ENCODE results near the gene FBXW12. TPM values are rescaled to one million over a fixed set of nuclear protein-coding genes. Genes with fewer than 3 reads are reported as not detected.

The FBXW12 gene
- total and polyA plus RNA-seq, 2 experiments from 2014 or later, result not detected

DNA sequence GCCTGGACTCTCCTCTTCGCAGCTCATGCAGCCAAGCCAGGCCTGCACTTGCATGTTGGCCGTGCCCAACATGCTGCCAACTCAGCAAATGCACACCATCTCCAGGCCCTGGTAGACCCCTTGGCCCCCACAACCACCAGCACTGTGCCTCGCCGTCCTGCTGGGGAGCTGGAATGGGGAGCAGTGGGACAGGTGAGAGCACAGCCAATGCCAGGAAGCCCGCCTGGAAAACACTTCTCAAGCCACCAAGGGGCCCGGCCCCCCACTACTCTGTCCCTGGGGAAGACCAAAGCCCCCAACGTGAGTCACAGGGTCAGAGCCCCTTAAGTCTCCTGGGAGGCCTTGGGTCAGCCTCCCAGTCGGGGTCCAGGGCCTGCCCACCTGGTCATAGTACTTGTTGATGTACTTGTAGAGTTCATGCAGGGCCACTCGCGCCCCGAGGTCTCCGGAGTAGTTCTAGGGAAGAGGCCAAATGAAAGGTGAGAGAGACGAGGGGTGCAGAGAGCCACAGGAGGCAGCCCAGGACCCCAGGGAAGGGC lies 33.4 kb downstream of the FBXW12 start:
- in situ Hi-C loops (cut with MboI), result no loop called here
- TF ChIP-seq EZH2phosphoT487 (IDR thresholded peaks at IDR 0.05; ENCODE audit: insufficient read depth, low read depth) (no peak), EZH2 (IDR thresholded peaks at IDR 0.05; ENCODE audit: insufficient read depth, poor library complexity, severe bottlenecking) (no peak)

DNA sequence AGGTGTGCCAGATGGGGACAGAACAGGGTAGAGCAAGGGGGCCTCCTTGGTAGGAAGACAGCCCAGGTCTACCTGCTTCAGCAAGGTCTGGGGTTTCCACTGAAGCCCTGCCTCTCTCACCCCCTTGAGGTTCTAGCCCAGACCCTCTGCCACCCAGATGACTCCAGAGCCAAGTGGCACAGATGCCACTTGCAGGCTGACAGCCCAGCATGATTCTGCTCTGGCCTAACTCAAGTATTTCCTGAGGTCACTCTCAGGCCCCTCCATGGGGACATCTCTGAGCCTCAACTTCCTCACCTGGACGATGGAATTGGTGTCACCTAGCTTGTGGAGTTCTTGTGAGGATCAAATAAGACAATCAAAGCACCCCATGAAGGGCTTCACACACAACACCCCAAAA lies 34.0 kb downstream of the FBXW12 start:
- DNase-seq, result no peak
- Histone ChIP-seq H3K27ac (no peak overlapping the region), H3K36me3 (ENCODE audit: low read depth) (no peaks in the 10 kb centered on the region), H3K4me1 (ENCODE audit: insufficient read depth) (peaks cover 12% of the 10 kb centered on the region), H3K79me2 (ENCODE audit: insufficient read depth) (no peaks in the 10 kb centered on the region), H3K9me3 (ENCODE audit: low read depth) (no peaks in the 10 kb centered on the region), H3K4me2 (ENCODE audit: unreplicated experiment) (no peak overlapping the region), H2AFZ (no peak overlapping the region), H3K4me3 (no peak overlapping the region), H3K27me3 (replicated peaks; ENCODE audit: insufficient read depth) (no peaks in the 10 kb centered on the region), H3F3A (ENCODE audit: insufficient read depth) (peaks cover 11% of the 10 kb centered on the region), H4K20me1 (ENCODE audit: insufficient read depth) (no peaks in the 10 kb centered on the region), H3K9me2 (ENCODE audit: insufficient read depth) (no peaks in the 10 kb centered on the region), H3K9ac (no peak overlapping the region)
- in situ Hi-C loops (cut with MboI), result no loop called here
- 38 to 60% methylated on average over 1 of the region's 1 CpG for WGBS, 2 experiments (ENCODE audit: low coverage in 1 of 2, low lambda C conversion rate in 2 of 2, missing lambda C conversion rate in 2 of 2)
- TF ChIP-seq EZH2 (IDR thresholded peaks at IDR 0.05; ENCODE audit: insufficient read depth, poor library complexity, severe bottlenecking), result no peak
- TF ChIP-seq EZH2phosphoT487 (IDR thresholded peaks at IDR 0.05; ENCODE audit: insufficient read depth, low read depth), result no peak

More for the DNA sequence above, 33.4 kb downstream of the FBXW12 start:
- Histone ChIP-seq H3K27me3 (replicated peaks; ENCODE audit: insufficient read depth) (no peaks in the 10 kb centered on the region), H3F3A (ENCODE audit: insufficient read depth) (peaks cover 12% of the 10 kb centered on the region), H3K36me3 (ENCODE audit: low read depth) (no peaks in the 10 kb centered on the region), H3K4me1 (ENCODE audit: insufficient read depth) (peaks cover 12% of the 10 kb centered on the region), H3K9ac (no peak overlapping the region), H2AFZ (no peak overlapping the region), H3K79me2 (ENCODE audit: insufficient read depth) (no peaks in the 10 kb centered on the region), H3K9me3 (ENCODE audit: low read depth) (no peaks in the 10 kb centered on the region), H3K9me2 (ENCODE audit: insufficient read depth) (no peaks in the 10 kb centered on the region), H3K27ac (no peak overlapping the region), H3K4me2 (ENCODE audit: unreplicated experiment) (no peak overlapping the region), H4K20me1 (ENCODE audit: insufficient read depth) (no peaks in the 10 kb centered on the region), H3K4me3 (no peak overlapping the region)
- WGBS, 2 experiments (ENCODE audit: low coverage in 1 of 2, low lambda C conversion rate in 2 of 2, missing lambda C conversion rate in 2 of 2), result 83% methylated on average over 13 of the region's 13 CpGs
- DNase-seq, result no peak

DNA sequence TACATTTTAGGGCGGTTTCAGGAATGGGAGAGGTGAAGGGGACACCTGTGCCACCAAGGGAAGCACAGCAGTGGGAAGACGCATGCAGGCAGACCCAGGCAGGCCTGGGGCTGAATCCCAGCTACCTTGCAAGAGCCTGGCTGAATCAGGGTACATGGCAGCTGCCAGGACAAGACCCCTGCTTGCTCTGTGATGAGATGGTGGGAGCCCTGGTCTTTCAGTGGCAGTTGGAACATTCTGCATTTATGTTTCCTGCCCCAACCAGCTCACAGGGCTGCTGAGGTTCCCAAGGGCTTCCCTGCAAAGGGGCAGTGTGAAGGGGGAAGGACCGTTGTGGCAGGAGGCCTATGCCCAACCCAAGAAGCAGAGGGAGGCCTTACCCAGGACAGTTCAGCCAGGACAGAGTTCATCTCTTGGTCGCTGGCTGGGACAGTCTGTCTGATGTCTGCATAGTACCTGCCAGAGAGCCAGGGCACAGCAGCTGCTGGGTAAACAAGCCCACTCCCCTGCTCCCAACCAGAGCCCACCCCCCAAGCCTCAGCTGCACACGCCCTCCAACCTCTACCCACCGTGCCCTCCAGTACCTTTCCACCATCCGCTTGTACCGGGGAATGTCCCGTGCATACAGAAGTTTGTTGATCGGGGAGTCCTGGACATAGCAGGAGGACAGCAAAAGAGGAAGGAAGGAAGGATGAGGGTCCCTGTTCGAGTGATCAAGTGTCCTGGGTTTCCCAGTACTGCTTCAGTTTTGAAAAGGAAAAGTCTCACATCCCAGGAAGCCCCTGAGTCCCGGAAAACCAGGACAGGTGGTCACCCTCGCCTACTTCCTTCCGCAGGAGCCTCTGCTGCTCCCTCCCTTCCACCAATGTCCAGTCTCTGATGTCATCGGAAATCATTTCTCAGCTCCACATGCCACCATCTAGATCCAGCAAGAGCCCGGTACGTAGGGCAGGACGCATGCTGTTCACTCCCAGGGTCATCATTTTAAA lies 34.7 kb downstream of the FBXW12 start:
- WGBS, 2 experiments (ENCODE audit: low coverage in 1 of 2, low lambda C conversion rate in 2 of 2, missing lambda C conversion rate in 2 of 2), result 88 to 89% methylated on average over 17 to 18 of the region's 18 CpGs
- no peaks in the 10 kb centered on the region for H3K9me3 ChIP-seq (ENCODE audit: low read depth)
- no peak overlapping the region for H3K9ac ChIP-seq
- no peaks in the 10 kb centered on the region for H3K9me2 ChIP-seq (ENCODE audit: insufficient read depth)
- H3F3A ChIP-seq (ENCODE audit: insufficient read depth), result peaks cover 4% of the 10 kb centered on the region
- H4K20me1 ChIP-seq (ENCODE audit: insufficient read depth), result no peaks in the 10 kb centered on the region
- no peaks in the 10 kb centered on the region for H3K36me3 ChIP-seq (ENCODE audit: low read depth)
- no peak overlapping the region for H2AFZ ChIP-seq
- H3K27me3 ChIP-seq (replicated peaks; ENCODE audit: insufficient read depth), result no peaks in the 10 kb centered on the region
- in situ Hi-C loops (cut with MboI), result no loop called here
- no peak overlapping the region for H3K4me3 ChIP-seq
- peaks cover 8% of the 10 kb centered on the region for H3K4me1 ChIP-seq (ENCODE audit: insufficient read depth)
- no peak for TF ChIP-seq EZH2phosphoT487 (IDR thresholded peaks at IDR 0.05; ENCODE audit: insufficient read depth, low read depth)
- TF ChIP-seq EZH2 (IDR thresholded peaks at IDR 0.05; ENCODE audit: insufficient read depth, poor library complexity, severe bottlenecking), result no peak
- no peak for DNase-seq
- H3K4me2 ChIP-seq (ENCODE audit: unreplicated experiment), result no peak overlapping the region
- no peaks in the 10 kb centered on the region for H3K79me2 ChIP-seq (ENCODE audit: insufficient read depth)
- H3K27ac ChIP-seq, result no peak overlapping the region

DNA sequence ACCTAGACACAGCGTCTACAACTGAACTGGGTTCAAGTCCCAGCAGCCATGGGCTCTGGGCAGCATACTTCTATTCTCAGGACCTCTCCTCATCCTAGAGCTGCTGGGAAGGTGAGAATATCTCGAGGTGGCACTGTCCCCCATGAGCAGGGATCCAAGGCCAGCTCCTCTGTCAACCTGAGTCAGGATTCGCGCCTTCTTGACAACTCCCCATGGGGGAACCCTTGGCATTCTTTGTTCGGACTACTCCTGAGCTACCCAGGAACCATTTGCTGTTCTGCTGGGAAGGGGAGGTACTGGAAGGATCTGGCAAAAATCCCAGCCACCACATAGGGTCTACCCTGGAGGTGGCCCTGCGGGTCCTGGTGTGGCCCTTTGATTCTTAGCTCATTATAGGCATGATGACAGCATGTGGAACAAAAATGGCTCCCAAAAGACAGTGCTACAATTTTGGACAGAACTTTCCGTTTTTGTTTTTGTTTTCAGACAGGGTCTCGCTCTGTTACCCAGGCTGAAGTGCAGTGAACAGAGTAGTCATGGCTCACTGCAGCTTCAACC lies 35.6 kb downstream of the FBXW12 start:
- WGBS, 2 experiments (ENCODE audit: low coverage in 1 of 2, low lambda C conversion rate in 2 of 2, missing lambda C conversion rate in 2 of 2), result 81 to 88% methylated on average over 8 of the region's 8 CpGs
- Histone ChIP-seq H4K20me1 (ENCODE audit: insufficient read depth) (no peaks in the 10 kb centered on the region), H3K9me2 (ENCODE audit: insufficient read depth) (no peaks in the 10 kb centered on the region), H3K36me3 (ENCODE audit: low read depth) (no peaks in the 10 kb centered on the region), H3K27ac (no peak overlapping the region), H3K27me3 (replicated peaks; ENCODE audit: insufficient read depth) (no peaks in the 10 kb centered on the region), H3K4me1 (ENCODE audit: insufficient read depth) (peaks cover under 1% of the 10 kb centered on the region), H3F3A (ENCODE audit: insufficient read depth) (no peaks in the 10 kb centered on the region), H3K9me3 (ENCODE audit: low read depth) (no peaks in the 10 kb centered on the region), H3K9ac (no peak overlapping the region), H3K4me3 (no peak overlapping the region), H3K79me2 (ENCODE audit: insufficient read depth) (no peaks in the 10 kb centered on the region), H3K4me2 (ENCODE audit: unreplicated experiment) (no peak overlapping the region), H2AFZ (no peak overlapping the region)
- DNase-seq, result no peak
- no peak for TF ChIP-seq EZH2 (IDR thresholded peaks at IDR 0.05; ENCODE audit: insufficient read depth, poor library complexity, severe bottlenecking)
- no peak for TF ChIP-seq EZH2phosphoT487 (IDR thresholded peaks at IDR 0.05; ENCODE audit: insufficient read depth, low read depth)
- in situ Hi-C loops (cut with MboI), result no loop called here
